ENCODE data around the gene C19orf25. TPM values are rescaled to one million over a fixed set of nuclear protein-coding genes. Genes with fewer than 3 reads are reported as not detected.
A peak's percentile ranks its signal among the peaks of the same experiment; 100 is the strongest.

The C19orf25 gene
- total RNA-seq, 6 experiments from 2014 or later: 12.2 to 32.7 (median 15.3) TPM

- ATAC-seq (peak in 2 of 4 donors; percentile 1 to 4), DNase-seq (peak in 1 of 3 donors; percentile 25)
- Histone ChIP-seq H3K9me3 (no peaks in the 10 kb centered on the region), H3K27me3 (peaks cover 0 to 41% of the 10 kb centered on the region in 2 donors), H3K4me1 (peaks cover 0 to 49% (median 10%) of the 10 kb centered on the region in 4 donors), H3K36me3 (no peaks in the 10 kb centered on the region), H3K27ac (no peak overlapping the region), H3K4me3 (peak overlapping the region in 1 of 3 donors; percentile 33)
- WGBS (ENCODE audit: insufficient coverage, low coverage, low lambda C conversion rate, missing lambda C conversion rate): 0% methylated on average over 3 of the region's 117 CpGs
- intact Hi-C loops (cut with DNase I): no loop called here
- TF ChIP-seq POLR2A (IDR thresholded peaks at IDR 0.05) (no peak), CTCF (IDR thresholded peaks at IDR 0.05) (no peak)
These were observed 9.6 kb downstream of the C19orf25 start for GRCh38 chr19:1469255-1470054.

GRCh38 chr19:1468821-1469254 is 10.2 kb downstream of the C19orf25 start:
- intact Hi-C loops (cut with DNase I): no loop called here
- peak in 1 of 4 donors; percentile 15 for TF ChIP-seq CTCF (IDR thresholded peaks at IDR 0.05)
- TF ChIP-seq POLR2A (IDR thresholded peaks at IDR 0.05): no peak
- peaks cover 0 to 41% of the 10 kb centered on the region in 2 donors for H3K27me3 ChIP-seq
- H3K36me3 ChIP-seq: no peaks in the 10 kb centered on the region
- peaks cover 0 to 49% (median 10%) of the 10 kb centered on the region in 4 donors for H3K4me1 ChIP-seq
- H3K4me3 ChIP-seq: no peak overlapping the region
- no peaks in the 10 kb centered on the region for H3K9me3 ChIP-seq
- peak in 1 of 3 donors; percentile 66 for DNase-seq
- H3K27ac ChIP-seq: no peak overlapping the region
- peak; percentile 16 to 37 (median 26) for ATAC-seq
- WGBS (ENCODE audit: insufficient coverage, low coverage, low lambda C conversion rate, missing lambda C conversion rate): 0% methylated on average over 6 of the region's 47 CpGs

- Histone ChIP-seq H3K4me3 (no peak overlapping the region), H3K27ac (no peak overlapping the region), H3K27me3 (peaks cover 0 to 41% of the 10 kb centered on the region in 2 donors), H3K36me3 (no peaks in the 10 kb centered on the region), H3K4me1 (peaks cover 0 to 49% (median 10%) of the 10 kb centered on the region in 4 donors), H3K9me3 (no peaks in the 10 kb centered on the region)
- TF ChIP-seq POLR2A (IDR thresholded peaks at IDR 0.05) (no peak), CTCF (IDR thresholded peaks at IDR 0.05) (no peak)
- ATAC-seq: no peak
- no CpG with 5 or more reads among the region's 49 CpGs for WGBS (ENCODE audit: insufficient coverage, low coverage, low lambda C conversion rate, missing lambda C conversion rate)
- DNase-seq: no peak
- intact Hi-C loops (cut with DNase I): no loop called here
These were observed 10.7 kb downstream of the C19orf25 start for GRCh38 chr19:1468274-1468820.

GRCh38 chr19:1467490-1468273 is 11.3 kb downstream of the C19orf25 start:
- H3K27ac ChIP-seq: no peak overlapping the region
- H3K36me3 ChIP-seq: no peaks in the 10 kb centered on the region
- no CpG with 5 or more reads among the region's 92 CpGs for WGBS (ENCODE audit: insufficient coverage, low coverage, low lambda C conversion rate, missing lambda C conversion rate)
- peaks cover 0 to 49% (median 10%) of the 10 kb centered on the region in 4 donors for H3K4me1 ChIP-seq
- H3K27me3 ChIP-seq: peaks cover 0 to 41% of the 10 kb centered on the region in 2 donors
- TF ChIP-seq CTCF (IDR thresholded peaks at IDR 0.05): no peak
- no peak for TF ChIP-seq POLR2A (IDR thresholded peaks at IDR 0.05)
- intact Hi-C loops (cut with DNase I): no loop called here
- H3K4me3 ChIP-seq: no peak overlapping the region
- ATAC-seq (no peak), DNase-seq (peak in 2 of 3 donors; percentile 15 to 50)
- no peaks in the 10 kb centered on the region for H3K9me3 ChIP-seq

Measured in right lobe of liver (tissue), 6 donors.